ENCODE data around the gene TMEM270.
"Not testable (repeated sequence)": the region's sequence is repeated elsewhere in the genome, so short reads cannot be mapped to it uniquely, and the experiment has no call there.

DNA sequence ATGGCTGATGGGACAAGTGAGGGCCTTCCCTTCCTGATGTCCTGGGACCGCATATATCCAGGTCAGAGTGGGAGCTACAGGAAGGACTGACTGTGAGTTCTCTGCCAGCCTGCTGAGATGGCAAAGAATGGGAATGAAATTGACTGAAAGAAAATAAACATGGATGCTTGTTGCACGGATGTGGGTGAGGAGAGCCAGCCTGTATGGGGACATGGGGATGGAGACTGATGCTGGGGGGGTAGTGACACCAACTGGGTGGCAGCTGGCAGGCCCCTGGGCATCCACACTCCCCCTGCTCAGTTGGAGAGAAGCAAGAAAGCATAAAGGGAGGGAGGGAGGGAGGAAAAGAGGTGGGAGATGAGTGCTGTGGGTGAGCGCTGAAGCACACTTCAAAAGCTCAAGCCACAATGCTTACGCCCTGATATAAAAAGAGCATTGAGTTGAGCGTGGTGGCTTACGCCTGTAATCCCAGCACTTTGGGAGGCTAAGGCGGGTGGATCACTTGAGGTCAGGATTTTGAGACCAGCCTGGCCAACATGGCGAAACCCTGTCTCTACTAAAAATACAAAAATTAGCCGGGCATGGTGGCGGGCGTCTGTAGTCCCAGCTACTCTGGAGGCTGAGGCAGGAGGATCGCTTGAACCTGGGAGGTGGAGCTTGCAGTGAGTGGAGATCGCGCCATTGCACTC lies 39.2 kb upstream of the TMEM270 start:
- TF ChIP-seq, protein P1, sequence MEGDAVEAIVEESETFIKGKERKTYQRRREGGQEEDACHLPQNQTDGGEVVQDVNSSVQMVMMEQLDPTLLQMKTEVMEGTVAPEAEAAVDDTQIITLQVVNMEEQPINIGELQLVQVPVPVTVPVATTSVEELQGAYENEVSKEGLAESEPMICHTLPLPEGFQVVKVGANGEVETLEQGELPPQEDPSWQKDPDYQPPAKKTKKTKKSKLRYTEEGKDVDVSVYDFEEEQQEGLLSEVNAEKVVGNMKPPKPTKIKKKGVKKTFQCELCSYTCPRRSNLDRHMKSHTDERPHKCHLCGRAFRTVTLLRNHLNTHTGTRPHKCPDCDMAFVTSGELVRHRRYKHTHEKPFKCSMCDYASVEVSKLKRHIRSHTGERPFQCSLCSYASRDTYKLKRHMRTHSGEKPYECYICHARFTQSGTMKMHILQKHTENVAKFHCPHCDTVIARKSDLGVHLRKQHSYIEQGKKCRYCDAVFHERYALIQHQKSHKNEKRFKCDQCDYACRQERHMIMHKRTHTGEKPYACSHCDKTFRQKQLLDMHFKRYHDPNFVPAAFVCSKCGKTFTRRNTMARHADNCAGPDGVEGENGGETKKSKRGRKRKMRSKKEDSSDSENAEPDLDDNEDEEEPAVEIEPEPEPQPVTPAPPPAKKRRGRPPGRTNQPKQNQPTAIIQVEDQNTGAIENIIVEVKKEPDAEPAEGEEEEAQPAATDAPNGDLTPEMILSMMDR (IDR thresholded peaks at IDR 0.05) = not testable (repeated sequence)
- TF ChIP-seq, protein P2, sequence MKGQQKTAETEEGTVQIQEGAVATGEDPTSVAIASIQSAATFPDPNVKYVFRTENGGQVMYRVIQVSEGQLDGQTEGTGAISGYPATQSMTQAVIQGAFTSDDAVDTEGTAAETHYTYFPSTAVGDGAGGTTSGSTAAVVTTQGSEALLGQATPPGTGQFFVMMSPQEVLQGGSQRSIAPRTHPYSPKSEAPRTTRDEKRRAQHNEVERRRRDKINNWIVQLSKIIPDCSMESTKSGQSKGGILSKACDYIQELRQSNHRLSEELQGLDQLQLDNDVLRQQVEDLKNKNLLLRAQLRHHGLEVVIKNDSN (IDR thresholded peaks at IDR 0.05; ENCODE audit: borderline replicate concordance, low read depth) = not testable (repeated sequence)
- not testable (repeated sequence) for TF ChIP-seq TAF1 (IDR thresholded peaks at IDR 0.05; ENCODE audit: borderline replicate concordance, low read depth, low read length)

Data from SK-N-SH (cell line).